ENCODE data around the gene SULT1C4. TPM values are rescaled to one million over a fixed set of nuclear protein-coding genes. Genes with fewer than 3 reads are reported as not detected.

Gene SULT1C4
- total RNA-seq, 1 donor from 2014 or later = 114 TPM

DNA sequence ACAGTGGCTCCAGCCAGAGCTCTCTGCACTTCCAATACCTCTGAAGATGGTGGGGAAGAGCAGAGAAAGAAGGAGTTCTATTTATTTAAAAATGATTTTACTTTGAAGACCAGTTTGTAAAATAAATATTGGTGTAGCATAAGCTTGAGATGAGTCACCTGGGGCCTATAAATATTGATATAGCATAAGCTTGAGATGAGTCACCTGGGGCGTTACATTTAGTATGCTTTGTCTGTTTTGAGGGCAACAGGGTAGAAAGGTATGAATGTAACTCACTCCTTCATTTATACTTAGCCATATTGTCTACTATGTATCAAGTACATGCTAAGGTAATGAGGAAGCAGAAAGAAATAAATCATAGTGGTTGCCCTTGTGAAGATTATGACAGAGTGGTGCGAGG, 7.7 kb upstream of the SULT1C4 start:
- DNase-seq (ENCODE audit: low read depth in 2 of 2) = peak in 1 of 2 donors; percentile 49

DNA sequence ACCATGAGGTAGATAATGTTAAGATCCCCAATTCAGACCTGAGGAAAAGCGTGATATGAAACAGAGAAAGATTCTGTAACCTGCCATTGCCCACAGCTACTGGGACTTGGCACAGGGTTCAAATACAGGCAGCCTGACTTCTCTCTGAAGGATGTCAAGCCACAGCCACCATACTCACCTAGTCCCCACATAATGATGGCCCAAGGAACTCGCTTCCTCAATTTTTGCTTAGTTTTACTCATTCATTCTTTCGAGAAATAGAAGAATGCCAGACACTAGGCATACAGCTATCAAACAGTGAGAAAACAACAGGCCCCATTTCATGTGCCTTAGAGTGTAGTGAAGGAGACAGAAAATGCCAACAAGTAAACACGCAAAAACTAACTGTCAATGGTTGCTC, 980 bp upstream of the SULT1C4 start:
- DNase-seq (ENCODE audit: low read depth in 2 of 2) = no peak

- DNase-seq (ENCODE audit: low read depth in 2 of 2) = peak in 1 of 2 donors; percentile 86
Observed at GRCh38 chr2:108377401-108377800, 353 bp upstream of the SULT1C4 start.

DNA sequence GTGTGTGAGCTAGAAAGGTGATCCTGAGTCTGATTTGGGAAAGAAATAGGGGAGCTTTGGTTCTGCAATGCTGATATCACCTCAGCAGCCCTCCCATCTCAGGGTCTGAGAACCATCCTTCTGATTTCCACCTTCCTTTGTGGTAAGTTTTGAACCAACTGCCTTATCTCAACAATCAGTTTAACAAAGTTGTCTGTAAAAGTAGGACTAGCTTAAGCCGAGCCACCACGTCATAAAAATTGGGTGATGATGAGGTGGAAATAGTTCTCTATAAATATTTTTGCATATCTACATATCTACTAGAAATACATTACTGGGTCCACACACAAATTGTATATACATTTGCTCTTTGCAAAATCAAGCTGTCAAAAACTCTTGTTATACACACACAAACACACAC, 1.1 kb downstream of the SULT1C4 start:
- DNase-seq (ENCODE audit: low read depth in 2 of 2) = no peak

GRCh38 chr2:108382196-108382595, 4.4 kb downstream of the SULT1C4 start:
- DNase-seq (ENCODE audit: low read depth in 2 of 2) = no peak

DNA sequence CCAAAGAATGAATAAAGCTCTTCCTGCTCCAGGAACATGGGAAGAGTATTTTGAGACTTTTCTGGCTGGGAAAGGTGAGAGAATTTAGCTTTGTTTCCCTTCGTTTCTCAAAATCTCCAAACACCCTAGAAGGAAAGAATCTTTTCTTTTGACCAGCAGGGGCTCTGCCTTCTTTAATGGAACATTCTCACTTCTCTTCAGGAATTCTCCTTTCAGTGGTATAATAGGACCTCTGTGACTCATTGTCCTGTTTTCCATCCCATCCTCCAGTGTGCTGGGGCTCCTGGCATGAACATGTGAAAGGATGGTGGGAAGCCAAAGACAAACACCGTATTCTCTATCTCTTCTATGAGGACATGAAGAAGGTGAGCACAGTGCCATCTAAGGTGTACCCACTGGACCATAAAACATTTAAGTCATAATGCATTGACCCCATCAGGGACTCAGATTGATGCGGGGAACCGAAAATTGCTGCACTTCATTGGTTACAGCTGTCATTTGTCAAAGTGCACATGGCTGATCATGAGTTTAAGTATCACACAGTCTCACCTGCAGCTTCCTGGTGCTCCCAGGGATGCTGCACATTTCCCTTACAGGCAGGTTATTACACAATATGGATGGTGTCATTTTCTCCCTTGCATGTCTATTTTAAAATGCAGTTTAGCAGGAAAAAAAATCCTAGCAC, 5.5 kb downstream of the SULT1C4 start:
- peak in 1 of 2 donors; percentile 36 for DNase-seq (ENCODE audit: low read depth in 2 of 2)

GRCh38 chr2:108384662-108385393, 7.1 kb downstream of the SULT1C4 start:
- no peak for DNase-seq (ENCODE audit: low read depth in 2 of 2)

- DNase-seq (ENCODE audit: low read depth in 2 of 2) = no peak
Observed at GRCh38 chr2:108385411-108386071, 7.8 kb downstream of the SULT1C4 start.

DNA sequence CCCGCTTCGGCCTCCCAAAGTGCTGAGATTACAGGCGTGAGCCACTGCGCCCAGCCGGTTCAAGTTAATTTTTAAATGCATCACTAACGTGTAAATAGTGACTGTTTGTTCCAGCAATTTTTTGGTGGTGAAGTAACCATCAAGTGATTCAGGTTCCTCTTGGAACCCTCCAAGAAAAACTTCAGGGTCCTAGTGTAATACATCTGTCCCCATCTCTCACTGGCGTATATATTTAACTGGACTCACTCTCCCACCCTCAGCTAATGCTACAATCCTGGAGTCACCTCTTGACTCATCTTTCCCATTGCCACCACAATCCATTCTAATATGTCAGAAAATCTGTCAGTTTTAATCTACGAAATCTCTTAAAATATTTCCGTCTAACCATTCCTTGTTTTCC, 10.3 kb downstream of the SULT1C4 start:
- no peak for DNase-seq (ENCODE audit: low read depth in 2 of 2)

- DNase-seq (ENCODE audit: low read depth in 2 of 2) = no peak
Observed at GRCh38 chr2:108390340-108390739, 12.6 kb downstream of the SULT1C4 start.

- peak in 1 of 2 donors; percentile 33 for DNase-seq (ENCODE audit: low read depth in 2 of 2)
Observed at GRCh38 chr2:108392029-108392428, 14.3 kb downstream of the SULT1C4 start.

DNA sequence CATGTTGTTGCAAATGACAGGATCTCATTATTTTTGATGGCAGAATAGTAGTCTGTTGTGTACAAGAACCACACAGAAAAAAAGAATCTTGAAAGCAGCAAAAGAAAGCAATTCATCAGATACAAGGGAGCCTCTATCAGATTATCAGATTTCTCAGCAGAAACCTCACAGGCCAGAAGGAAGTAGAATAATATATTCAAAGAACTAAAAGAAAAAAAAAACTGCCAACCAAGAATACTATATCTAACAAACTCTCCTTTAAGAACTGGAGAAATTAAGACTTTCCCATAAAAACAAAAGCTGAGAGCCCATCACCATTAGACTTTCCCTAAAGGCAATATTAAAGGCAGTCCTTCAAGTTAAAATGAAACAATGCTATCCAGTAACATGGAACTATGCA, 15.4 kb downstream of the SULT1C4 start:
- DNase-seq (ENCODE audit: low read depth in 2 of 2) = no peak

GRCh38 chr2:108395155-108395554, 17.4 kb downstream of the SULT1C4 start:
- DNase-seq (ENCODE audit: low read depth in 2 of 2) = no peak

- peak in 1 of 2 donors; percentile 37 for DNase-seq (ENCODE audit: low read depth in 2 of 2)
Observed at GRCh38 chr2:108396845-108397244, 19.1 kb downstream of the SULT1C4 start.

DNA sequence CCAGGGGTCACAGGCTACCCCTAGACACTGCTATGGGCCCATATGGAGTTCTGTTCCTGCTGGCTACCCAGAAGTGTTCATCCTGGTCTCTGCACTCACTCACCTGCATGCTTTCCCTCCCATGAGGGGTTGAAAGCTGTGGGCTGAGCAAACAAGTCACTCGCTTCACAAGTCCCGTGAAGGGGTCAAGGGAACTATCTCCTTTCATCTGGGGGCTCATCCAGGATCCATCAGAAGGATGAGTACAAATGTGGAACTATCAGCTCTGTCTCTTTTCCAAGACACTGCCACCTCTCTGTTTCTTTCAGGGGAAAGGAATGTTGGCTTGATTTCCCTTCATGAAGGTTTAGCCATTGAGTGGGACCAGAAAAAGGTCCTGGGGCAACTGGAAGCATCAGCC, 21.7 kb downstream of the SULT1C4 start:
- no peak for DNase-seq (ENCODE audit: low read depth in 2 of 2)

GRCh38 chr2:108401800-108402199, 24.0 kb downstream of the SULT1C4 start:
- no peak for DNase-seq (ENCODE audit: low read depth in 2 of 2)

DNA sequence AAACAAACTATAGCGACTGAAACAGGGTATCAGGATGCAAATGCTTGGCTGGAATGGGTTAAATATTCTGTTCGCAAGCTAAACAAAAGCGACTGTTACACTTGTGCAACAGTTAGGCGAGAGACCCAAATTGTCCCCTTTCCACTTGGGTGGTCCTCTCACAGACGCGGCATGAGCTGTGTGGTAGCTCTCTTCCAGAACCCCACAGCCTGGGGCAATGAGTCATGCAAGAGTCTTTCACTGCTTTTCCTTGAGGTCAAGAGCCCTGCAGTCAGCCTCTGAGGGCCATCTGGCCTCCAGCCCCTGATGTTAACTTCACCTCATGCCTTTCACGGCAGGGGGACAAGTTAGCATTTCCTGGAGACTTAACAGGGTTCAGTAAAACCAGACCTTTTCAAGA, 25.7 kb downstream of the SULT1C4 start:
- no peak for DNase-seq (ENCODE audit: low read depth in 2 of 2)

DNA sequence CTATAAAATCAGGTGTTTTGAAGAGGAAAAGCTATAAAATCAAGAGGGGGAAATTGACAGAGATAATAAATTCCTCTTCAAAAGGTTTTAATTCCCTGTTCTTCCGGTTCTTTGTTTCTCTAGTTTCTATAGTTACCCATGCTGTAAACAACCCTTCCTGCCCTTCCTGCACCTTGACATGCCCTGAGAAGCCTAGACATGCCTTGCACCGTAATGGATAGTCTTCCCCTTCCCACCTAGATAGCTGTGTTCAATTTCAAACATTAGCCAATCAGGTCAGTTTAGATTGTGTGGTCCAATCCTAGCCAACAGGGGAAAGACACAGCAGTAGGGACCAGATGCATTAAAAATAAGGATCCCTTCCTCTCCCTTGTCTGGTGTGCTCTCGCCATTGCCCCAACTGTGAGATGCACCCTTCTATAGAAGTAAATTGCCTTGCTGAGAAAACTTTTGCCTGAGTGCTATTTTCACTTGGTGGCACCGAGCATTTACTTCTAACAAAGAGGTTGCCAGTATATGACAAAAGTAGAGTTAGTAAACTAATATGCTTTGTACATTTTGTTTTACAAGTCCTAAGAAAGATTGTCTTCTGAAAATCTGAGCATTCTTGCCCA, 27.1 kb downstream of the SULT1C4 start:
- no peak for DNase-seq (ENCODE audit: low read depth in 2 of 2)

- DNase-seq (ENCODE audit: low read depth in 2 of 2) = no peak
Observed at GRCh38 chr2:108407864-108408729, 30.3 kb downstream of the SULT1C4 start.

DNA sequence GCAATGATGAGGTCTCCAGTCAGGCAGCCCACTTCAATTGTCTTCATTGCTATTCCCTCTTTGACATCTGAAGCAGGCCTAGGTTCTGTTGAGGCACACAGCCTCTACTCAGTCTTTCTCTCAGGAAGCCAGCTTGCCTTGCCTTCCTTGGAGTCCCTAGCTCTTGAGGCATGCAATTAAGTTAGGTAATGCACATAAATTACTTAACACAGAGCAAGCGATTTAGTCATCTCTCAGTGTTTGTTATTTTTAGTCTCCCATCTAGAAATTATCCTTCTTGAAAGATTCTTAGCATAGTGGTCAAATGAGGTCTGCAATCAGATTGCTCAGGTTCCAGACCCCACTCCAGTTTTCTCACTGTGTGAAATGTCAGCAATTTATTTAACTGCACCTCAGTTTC, 32.0 kb downstream of the SULT1C4 start:
- no peak for DNase-seq (ENCODE audit: low read depth in 2 of 2)
